Measurements from ENCODE around the gene DIPK1A. TPM values are rescaled to one million over a fixed set of nuclear protein-coding genes. Genes with fewer than 3 reads are reported as not detected.
A peak's percentile ranks its signal among the peaks of the same experiment; 100 is the strongest.

Gene DIPK1A
- total RNA-seq, 1 donor from 2014 or later, result 5.7 TPM

DNA sequence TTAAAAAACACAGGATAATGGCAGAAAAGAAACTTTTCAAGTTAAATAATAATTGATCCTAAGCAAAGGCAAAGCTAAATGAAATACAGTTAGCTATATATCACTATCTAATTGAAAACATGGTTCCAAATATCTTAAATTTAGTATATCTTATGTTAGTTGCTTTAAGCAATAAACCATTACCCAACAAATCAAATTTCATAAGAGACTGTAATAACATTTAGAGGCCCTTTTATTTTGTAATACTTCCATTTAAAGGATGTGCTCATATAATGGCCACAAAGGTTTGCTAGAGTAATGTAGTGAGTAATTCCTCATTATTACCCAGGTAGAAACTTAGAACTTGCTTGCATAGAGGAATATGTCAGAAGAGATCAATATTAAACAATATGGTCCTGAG, 97.1 kb downstream of the DIPK1A start:
- H3K27me3 ChIP-seq (ENCODE audit: control insufficient read depth in 3 of 3, insufficient read depth in 3 of 3, low read length in 3 of 3), result no peaks in the 10 kb centered on the region
- peaks cover 4 to 8% (median 6%) of the 10 kb centered on the region in 3 donors for H3K4me1 ChIP-seq (ENCODE audit: control insufficient read depth in 3 of 3, insufficient read depth in 3 of 3, low read length in 3 of 3)
- no peak overlapping the region for H3K9ac ChIP-seq (ENCODE audit: low read depth in 1 of 3, low read length in 3 of 3)
- no peaks in the 10 kb centered on the region for H3K9me3 ChIP-seq (ENCODE audit: control insufficient read depth in 3 of 3, low read length in 3 of 3)
- no peak overlapping the region for H3K27ac ChIP-seq (ENCODE audit: low read depth, low read length)
- H3K4me3 ChIP-seq (ENCODE audit: low read length in 3 of 3), result no peak overlapping the region
- H3K36me3 ChIP-seq (ENCODE audit: control insufficient read depth in 3 of 3, insufficient read depth in 3 of 3, low read length in 3 of 3), result no peaks in the 10 kb centered on the region

DNA sequence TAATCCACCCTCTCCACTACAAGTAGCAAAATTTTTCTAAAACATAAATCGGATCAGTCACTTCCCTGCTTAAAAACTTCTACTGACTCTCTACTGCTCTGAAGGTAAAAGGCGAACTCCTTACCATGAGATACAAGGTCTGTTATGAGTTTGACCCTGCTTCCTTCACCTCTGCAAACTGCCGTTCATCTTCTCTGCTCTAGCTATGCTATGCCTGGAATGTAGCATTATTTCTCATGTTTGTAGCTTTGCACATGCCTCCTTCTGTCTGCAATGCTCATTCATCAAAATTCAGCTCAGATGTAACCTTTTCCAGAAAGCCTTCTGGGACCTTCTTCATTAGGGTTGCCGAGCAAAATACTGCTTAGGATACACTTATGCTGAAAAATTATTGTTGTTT, 98.7 kb downstream of the DIPK1A start:
- Histone ChIP-seq H3K36me3 (ENCODE audit: control insufficient read depth in 3 of 3, insufficient read depth in 3 of 3, low read length in 3 of 3) (no peaks in the 10 kb centered on the region), H3K27ac (ENCODE audit: low read depth, low read length) (no peak overlapping the region), H3K9me3 (ENCODE audit: control insufficient read depth in 3 of 3, low read length in 3 of 3) (no peaks in the 10 kb centered on the region), H3K4me1 (ENCODE audit: control insufficient read depth in 3 of 3, insufficient read depth in 3 of 3, low read length in 3 of 3) (peaks cover 4 to 8% (median 7%) of the 10 kb centered on the region in 3 donors), H3K27me3 (ENCODE audit: control insufficient read depth in 3 of 3, insufficient read depth in 3 of 3, low read length in 3 of 3) (no peaks in the 10 kb centered on the region), H3K4me3 (ENCODE audit: low read length in 3 of 3) (no peak overlapping the region), H3K9ac (ENCODE audit: low read depth in 1 of 3, low read length in 3 of 3) (no peak overlapping the region)

DNA sequence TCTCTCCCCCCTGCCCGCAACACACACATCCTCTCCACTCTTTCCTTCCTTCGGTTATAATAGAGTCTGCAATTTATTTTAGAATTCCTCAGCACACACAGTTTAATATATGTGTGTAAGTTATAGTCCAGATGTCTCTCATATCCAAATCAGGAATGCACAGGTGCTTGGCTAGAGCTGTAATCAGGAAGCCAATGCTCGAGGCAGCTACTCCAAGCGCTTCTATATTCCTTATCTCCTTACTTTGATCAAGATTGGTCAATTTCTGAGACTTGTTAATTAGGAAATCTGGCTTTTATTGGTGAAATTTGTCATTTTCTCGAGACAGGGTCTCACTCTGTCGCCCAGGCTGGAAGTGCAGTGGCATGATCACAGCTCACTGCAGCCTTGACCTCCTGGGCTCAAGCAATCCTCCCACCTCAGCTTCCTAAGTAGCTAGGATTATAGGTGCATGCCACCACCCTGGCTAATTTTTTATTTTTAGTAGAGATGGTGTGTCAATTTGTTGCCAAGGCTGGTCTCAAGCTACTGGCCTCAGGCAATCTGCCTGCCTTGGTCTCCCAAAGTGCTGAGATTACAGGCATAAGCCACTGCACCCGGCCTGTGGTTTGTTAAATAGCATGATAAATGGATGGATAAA, 101.7 kb downstream of the DIPK1A start:
- H3K4me3 ChIP-seq (ENCODE audit: low read length in 3 of 3), result peak overlapping the region; percentile 55 to 77 (median 59)
- no peaks in the 10 kb centered on the region for H3K36me3 ChIP-seq (ENCODE audit: control insufficient read depth in 3 of 3, insufficient read depth in 3 of 3, low read length in 3 of 3)
- H3K9ac ChIP-seq (ENCODE audit: low read depth in 1 of 3, low read length in 3 of 3), result peak overlapping the region; percentile 52 to 73 (median 69)
- H3K9me3 ChIP-seq (ENCODE audit: control insufficient read depth in 3 of 3, low read length in 3 of 3), result no peaks in the 10 kb centered on the region
- peaks cover 4 to 8% (median 7%) of the 10 kb centered on the region in 3 donors for H3K4me1 ChIP-seq (ENCODE audit: control insufficient read depth in 3 of 3, insufficient read depth in 3 of 3, low read length in 3 of 3)
- peak overlapping the region; percentile 63 for H3K27ac ChIP-seq (ENCODE audit: low read depth, low read length)
- H3K27me3 ChIP-seq (ENCODE audit: control insufficient read depth in 3 of 3, insufficient read depth in 3 of 3, low read length in 3 of 3), result no peaks in the 10 kb centered on the region

DNA sequence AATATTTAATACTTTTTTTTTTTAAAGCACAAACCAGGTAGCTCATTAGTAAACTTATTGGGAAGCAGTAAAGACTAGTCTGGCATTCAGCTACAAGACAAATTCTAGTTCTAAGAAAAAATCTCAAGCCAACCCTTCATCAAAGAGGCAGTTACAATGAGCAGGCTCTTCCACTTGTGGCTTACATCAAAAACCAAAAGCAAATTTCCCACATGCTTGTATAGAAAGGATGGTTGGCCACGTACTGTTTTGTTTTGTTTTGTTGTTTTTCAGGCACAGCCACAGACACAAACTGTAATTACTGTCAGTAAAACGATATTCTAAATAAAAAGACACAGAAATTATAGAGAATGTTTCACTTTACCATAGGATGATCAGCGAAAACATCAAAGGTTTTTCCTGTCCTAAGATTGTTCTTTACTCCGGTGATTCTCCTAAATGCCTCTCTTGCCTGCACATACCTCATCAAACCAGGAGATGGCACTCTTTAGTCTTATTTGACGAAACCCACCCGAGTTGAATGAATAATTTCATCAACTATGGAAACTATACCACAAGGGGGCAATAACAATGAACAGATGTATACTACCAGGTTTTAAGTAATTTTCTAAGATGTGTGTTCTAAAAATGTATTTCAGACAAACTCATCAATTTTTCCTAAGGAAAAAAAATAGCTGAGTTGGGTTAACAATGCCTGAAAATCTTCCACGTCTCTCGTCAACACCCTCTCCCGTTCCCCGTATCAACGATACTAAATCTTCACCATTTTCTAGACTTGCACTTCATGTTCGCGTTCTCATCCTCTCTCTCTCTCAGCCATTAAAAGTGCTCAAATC, 102.5 kb downstream of the DIPK1A start:
- Histone ChIP-seq H3K36me3 (ENCODE audit: control insufficient read depth in 3 of 3, insufficient read depth in 3 of 3, low read length in 3 of 3) (no peaks in the 10 kb centered on the region), H3K4me3 (ENCODE audit: low read length in 3 of 3) (peak overlapping the region; percentile 55 to 77 (median 59)), H3K4me1 (ENCODE audit: control insufficient read depth in 3 of 3, insufficient read depth in 3 of 3, low read length in 3 of 3) (peaks cover 4 to 8% (median 7%) of the 10 kb centered on the region in 3 donors), H3K27ac (ENCODE audit: low read depth, low read length) (peak overlapping the region; percentile 63), H3K27me3 (ENCODE audit: control insufficient read depth in 3 of 3, insufficient read depth in 3 of 3, low read length in 3 of 3) (no peaks in the 10 kb centered on the region), H3K9ac (ENCODE audit: low read depth in 1 of 3, low read length in 3 of 3) (peak overlapping the region; percentile 52 to 73 (median 69)), H3K9me3 (ENCODE audit: control insufficient read depth in 3 of 3, low read length in 3 of 3) (no peaks in the 10 kb centered on the region)

DNA sequence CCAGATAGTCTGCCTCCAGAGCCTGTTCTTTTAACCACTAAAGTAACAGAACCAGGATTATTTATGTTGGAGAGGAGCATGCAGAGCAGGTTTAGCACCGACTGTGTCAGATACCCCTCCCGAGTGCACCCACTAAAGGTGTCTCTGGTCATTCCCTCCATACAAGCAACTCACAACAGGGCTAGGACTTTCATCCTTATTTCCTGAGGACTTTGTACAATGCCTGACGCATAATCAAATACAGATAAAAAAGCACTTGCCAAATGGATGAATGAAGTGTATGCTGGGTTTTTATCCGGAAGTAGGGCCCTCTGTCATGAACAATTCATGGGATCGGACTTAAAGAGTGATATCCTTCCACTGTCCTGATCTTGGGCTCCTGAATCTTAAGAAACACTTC, 103.4 kb downstream of the DIPK1A start:
- Histone ChIP-seq H3K9me3 (ENCODE audit: control insufficient read depth in 3 of 3, low read length in 3 of 3) (no peaks in the 10 kb centered on the region), H3K27me3 (ENCODE audit: control insufficient read depth in 3 of 3, insufficient read depth in 3 of 3, low read length in 3 of 3) (no peaks in the 10 kb centered on the region), H3K27ac (ENCODE audit: low read depth, low read length) (no peak overlapping the region), H3K36me3 (ENCODE audit: control insufficient read depth in 3 of 3, insufficient read depth in 3 of 3, low read length in 3 of 3) (no peaks in the 10 kb centered on the region), H3K9ac (ENCODE audit: low read depth in 1 of 3, low read length in 3 of 3) (no peak overlapping the region), H3K4me3 (ENCODE audit: low read length in 3 of 3) (no peak overlapping the region), H3K4me1 (ENCODE audit: control insufficient read depth in 3 of 3, insufficient read depth in 3 of 3, low read length in 3 of 3) (peaks cover 4 to 8% (median 7%) of the 10 kb centered on the region in 3 donors)

DNA sequence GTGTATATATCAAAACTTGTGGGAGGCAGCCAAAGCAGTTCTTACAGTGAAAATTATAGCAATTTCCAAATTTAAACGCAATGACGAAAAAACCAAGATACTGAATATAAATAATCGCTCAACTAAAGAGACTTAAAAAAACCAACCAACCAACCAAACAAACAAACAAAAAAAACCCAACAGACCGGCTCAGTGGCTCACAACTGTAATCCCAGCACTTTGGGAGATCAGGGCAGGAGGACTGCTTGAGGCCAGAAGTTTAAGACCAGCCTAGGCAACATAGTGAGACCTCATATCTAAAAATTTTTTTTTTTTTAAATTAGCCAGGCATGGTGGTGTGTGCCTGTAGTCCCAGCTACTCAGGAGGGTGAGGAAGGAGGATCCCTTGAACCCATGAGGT, 106.0 kb downstream of the DIPK1A start:
- Histone ChIP-seq H3K27me3 (ENCODE audit: control insufficient read depth in 3 of 3, insufficient read depth in 3 of 3, low read length in 3 of 3) (no peaks in the 10 kb centered on the region), H3K4me3 (ENCODE audit: low read length in 3 of 3) (no peak overlapping the region), H3K9ac (ENCODE audit: low read depth in 1 of 3, low read length in 3 of 3) (no peak overlapping the region), H3K27ac (ENCODE audit: low read depth, low read length) (no peak overlapping the region), H3K9me3 (ENCODE audit: control insufficient read depth in 3 of 3, low read length in 3 of 3) (no peaks in the 10 kb centered on the region), H3K4me1 (ENCODE audit: control insufficient read depth in 3 of 3, insufficient read depth in 3 of 3, low read length in 3 of 3) (peaks cover 4 to 8% (median 7%) of the 10 kb centered on the region in 3 donors), H3K36me3 (ENCODE audit: control insufficient read depth in 3 of 3, insufficient read depth in 3 of 3, low read length in 3 of 3) (no peaks in the 10 kb centered on the region)

DNA sequence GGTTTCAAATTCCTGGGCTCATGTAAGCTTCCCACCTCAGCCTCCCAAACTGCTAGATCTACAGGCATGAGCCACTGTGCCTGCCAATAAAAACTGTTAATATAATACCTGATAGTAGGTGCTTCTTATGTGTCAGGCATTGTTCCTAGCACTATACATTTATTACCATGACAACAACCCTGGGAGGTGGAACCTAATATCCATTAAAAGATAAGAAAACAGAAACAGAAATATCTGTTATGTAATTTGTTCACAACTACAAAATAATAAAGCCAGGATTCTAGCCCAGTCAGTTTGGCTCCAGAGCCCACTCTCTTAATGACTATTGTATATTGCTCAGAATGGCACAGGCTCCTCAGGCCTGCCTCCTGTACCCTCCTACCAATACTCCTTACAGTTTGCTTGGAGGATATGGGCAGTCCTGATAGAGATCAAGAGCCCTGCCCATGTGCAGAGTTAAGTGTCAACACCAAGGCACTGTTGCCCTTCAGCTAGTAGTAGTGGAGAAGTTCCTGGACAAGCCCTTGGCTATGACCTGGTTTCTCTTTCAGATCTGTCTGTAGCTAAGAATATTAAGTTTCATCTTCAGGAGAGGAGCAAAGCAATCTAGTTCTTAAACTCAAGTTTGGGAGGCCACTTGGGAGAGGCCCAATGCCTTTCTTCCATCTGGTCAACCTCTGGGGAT, 107.0 kb downstream of the DIPK1A start:
- Histone ChIP-seq H3K4me1 (ENCODE audit: control insufficient read depth in 3 of 3, insufficient read depth in 3 of 3, low read length in 3 of 3) (peaks cover 0 to 2% (median 1%) of the 10 kb centered on the region in 3 donors), H3K27me3 (ENCODE audit: control insufficient read depth in 3 of 3, insufficient read depth in 3 of 3, low read length in 3 of 3) (no peaks in the 10 kb centered on the region), H3K9ac (ENCODE audit: low read depth in 1 of 3, low read length in 3 of 3) (no peak overlapping the region), H3K27ac (ENCODE audit: low read depth, low read length) (no peak overlapping the region), H3K9me3 (ENCODE audit: control insufficient read depth in 3 of 3, low read length in 3 of 3) (no peaks in the 10 kb centered on the region), H3K36me3 (ENCODE audit: control insufficient read depth in 3 of 3, insufficient read depth in 3 of 3, low read length in 3 of 3) (peaks cover 0 to 3% (median 0%) of the 10 kb centered on the region in 3 donors), H3K4me3 (ENCODE audit: low read length in 3 of 3) (no peak overlapping the region)

DNA sequence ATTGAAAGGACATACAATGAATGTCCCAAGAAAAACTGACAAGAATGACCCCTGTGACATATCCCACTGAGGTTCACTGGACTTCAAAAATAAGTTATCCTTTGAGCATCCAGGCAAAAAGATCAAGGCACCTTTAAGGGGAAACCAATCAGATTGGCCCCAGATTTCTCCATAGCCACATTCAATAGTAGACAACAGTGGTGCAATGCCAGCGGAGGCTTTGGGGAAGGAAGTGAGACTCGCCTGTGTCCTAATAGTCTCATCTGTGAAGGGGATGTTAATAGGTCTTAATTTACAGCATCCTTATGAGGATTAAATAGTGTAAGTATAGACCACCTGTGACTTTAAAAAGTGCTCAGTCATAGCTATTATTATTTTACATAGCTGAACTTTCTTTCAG, 108.0 kb downstream of the DIPK1A start:
- H3K9me3 ChIP-seq (ENCODE audit: control insufficient read depth in 3 of 3, low read length in 3 of 3), result no peaks in the 10 kb centered on the region
- no peak overlapping the region for H3K27ac ChIP-seq (ENCODE audit: low read depth, low read length)
- peaks cover 0 to 3% (median 0%) of the 10 kb centered on the region in 3 donors for H3K36me3 ChIP-seq (ENCODE audit: control insufficient read depth in 3 of 3, insufficient read depth in 3 of 3, low read length in 3 of 3)
- H3K9ac ChIP-seq (ENCODE audit: low read depth in 1 of 3, low read length in 3 of 3), result no peak overlapping the region
- no peaks in the 10 kb centered on the region for H3K4me1 ChIP-seq (ENCODE audit: control insufficient read depth in 3 of 3, insufficient read depth in 3 of 3, low read length in 3 of 3)
- H3K4me3 ChIP-seq (ENCODE audit: low read length in 3 of 3), result no peak overlapping the region
- H3K27me3 ChIP-seq (ENCODE audit: control insufficient read depth in 3 of 3, insufficient read depth in 3 of 3, low read length in 3 of 3), result no peaks in the 10 kb centered on the region

DNA sequence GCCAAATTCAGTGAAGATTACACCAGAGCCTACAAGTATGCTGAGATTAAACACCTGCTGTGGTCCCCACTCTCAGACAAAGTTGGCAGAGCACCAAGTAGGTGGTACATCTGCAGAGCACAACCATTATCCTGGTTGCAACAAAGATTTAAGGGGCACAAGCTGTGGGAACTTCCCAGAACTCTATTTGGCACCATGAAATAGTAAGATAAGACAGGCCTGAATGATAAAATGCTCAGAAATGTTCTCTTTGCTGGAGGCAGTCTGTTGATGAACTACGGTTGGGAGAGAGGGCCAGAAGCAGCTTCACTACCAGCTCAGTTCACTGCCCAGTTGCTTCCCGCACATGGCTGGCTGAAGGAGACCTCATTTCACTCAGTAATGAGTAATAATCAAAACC, 109.5 kb downstream of the DIPK1A start:
- no peak overlapping the region for H3K9ac ChIP-seq (ENCODE audit: low read depth in 1 of 3, low read length in 3 of 3)
- H3K4me3 ChIP-seq (ENCODE audit: low read length in 3 of 3), result no peak overlapping the region
- H3K4me1 ChIP-seq (ENCODE audit: control insufficient read depth in 3 of 3, insufficient read depth in 3 of 3, low read length in 3 of 3), result no peaks in the 10 kb centered on the region
- H3K36me3 ChIP-seq (ENCODE audit: control insufficient read depth in 3 of 3, insufficient read depth in 3 of 3, low read length in 3 of 3), result peaks cover 0 to 3% (median 0%) of the 10 kb centered on the region in 3 donors
- H3K27me3 ChIP-seq (ENCODE audit: control insufficient read depth in 3 of 3, insufficient read depth in 3 of 3, low read length in 3 of 3), result no peaks in the 10 kb centered on the region
- H3K9me3 ChIP-seq (ENCODE audit: control insufficient read depth in 3 of 3, low read length in 3 of 3), result no peaks in the 10 kb centered on the region
- H3K27ac ChIP-seq (ENCODE audit: low read depth, low read length), result no peak overlapping the region

DNA sequence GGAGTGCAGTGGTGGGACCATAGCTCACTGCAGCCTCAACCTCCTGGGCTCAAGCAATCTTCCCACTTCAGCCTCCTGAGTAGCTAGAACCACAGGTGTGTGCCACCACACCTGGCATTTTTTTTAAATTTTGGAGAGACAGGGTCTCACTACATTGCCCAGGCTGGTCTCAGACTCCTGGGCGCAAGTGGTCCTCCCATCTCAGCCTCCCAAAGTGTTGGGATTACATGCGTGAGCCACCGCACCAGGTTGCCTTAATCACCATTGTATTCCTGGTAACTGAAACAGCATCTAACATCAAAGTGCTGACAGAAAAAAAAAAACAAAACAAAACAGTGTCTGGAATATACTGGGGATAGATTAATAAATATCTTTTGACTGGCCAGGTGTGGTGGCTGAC, 111.2 kb downstream of the DIPK1A start:
- Histone ChIP-seq H3K9ac (ENCODE audit: low read depth in 1 of 3, low read length in 3 of 3) (no peak overlapping the region), H3K27me3 (ENCODE audit: control insufficient read depth in 3 of 3, insufficient read depth in 3 of 3, low read length in 3 of 3) (no peaks in the 10 kb centered on the region), H3K36me3 (ENCODE audit: control insufficient read depth in 3 of 3, insufficient read depth in 3 of 3, low read length in 3 of 3) (peaks cover 0 to 3% (median 0%) of the 10 kb centered on the region in 3 donors), H3K4me1 (ENCODE audit: control insufficient read depth in 3 of 3, insufficient read depth in 3 of 3, low read length in 3 of 3) (no peaks in the 10 kb centered on the region), H3K27ac (ENCODE audit: low read depth, low read length) (no peak overlapping the region), H3K4me3 (ENCODE audit: low read length in 3 of 3) (no peak overlapping the region), H3K9me3 (ENCODE audit: control insufficient read depth in 3 of 3, low read length in 3 of 3) (no peaks in the 10 kb centered on the region)

Measured in skeletal muscle tissue (tissue), 4 donors.